ENCODE data around the gene GLB1L2. TPM values are rescaled to one million over a fixed set of nuclear protein-coding genes. Genes with fewer than 3 reads are reported as not detected.

The GLB1L2 gene
- total RNA-seq = 3.2 TPM

GRCh38 chr11:134331354-134332188 lies at the start of gene GLB1L2:
TSS of gene GLB1L2 (plus strand) at chr11:134331988. CDS start at chr11:134332062, 74 bp downstream.

GRCh38 chr11:134412203-134413042 lies 80.6 kb downstream of the GLB1L2 start, which contains the start of gene B3GAT1:
TSS of gene B3GAT1 (minus strand) at chr11:134412242. CDS start at chr11:134387659, 24,583 bp downstream.

Other genes starting within 250 kb of the GLB1L2 start
- gene NCAPD3, start 108.0 kb upstream of the GLB1L2 start, total RNA-seq = 16.4 TPM
- 74.0 TPM for gene VPS26B, start 107.3 kb upstream of the GLB1L2 start, total RNA-seq
- 44.1 TPM for gene THYN1, start 78.6 kb upstream of the GLB1L2 start, total RNA-seq
- gene ACAD8, start 78.4 kb upstream of the GLB1L2 start, total RNA-seq = 27.0 TPM
- gene GLB1L3, start 55.6 kb upstream of the GLB1L2 start, total RNA-seq = 1.8 TPM
- 56.7 TPM for gene B3GAT1, start 80.3 kb downstream of the GLB1L2 start, total RNA-seq

Measured in diencephalon (tissue), 1 donor.